NCI-H82 treated with DMSO at 0.1 percent for 48 hours (cell line): ENCODE results near the gene PYGM.

Experiments
- DNase-seq: peaks from one replicate; lab custom pipeline; 2025; ENCODE audit not compliant: unreplicated experiment; lab: John Stamatoyannopoulos, UW

PYGM gene

GRCh38 chr11:64739871-64740270 is 19.9 kb downstream of the PYGM start:
- no peak for DNase-seq

- no peak for DNase-seq
Measured at GRCh38 chr11:64736654-64737053, 23.1 kb downstream of the PYGM start.

- no peak for DNase-seq
Measured at GRCh38 chr11:64735725-64736259, 24.0 kb downstream of the PYGM start.

- no peak for DNase-seq
Measured at GRCh38 chr11:64734811-64735724, 24.7 kb downstream of the PYGM start.

GRCh38 chr11:64731601-64732000 is 28.2 kb downstream of the PYGM start:
- DNase-seq = no peak

- peak; percentile 51 for DNase-seq
Measured at GRCh38 chr11:64729851-64730382, 29.9 kb downstream of the PYGM start.

- DNase-seq = no peak
Measured at GRCh38 chr11:64728757-64729365, 30.9 kb downstream of the PYGM start.

GRCh38 chr11:64726867-64727530 is 32.8 kb downstream of the PYGM start:
- no peak for DNase-seq

GRCh38 chr11:64726211-64726641 is 33.5 kb downstream of the PYGM start:
- DNase-seq = no peak

- DNase-seq = no peak
Measured at GRCh38 chr11:64724863-64725532, 34.8 kb downstream of the PYGM start.

GRCh38 chr11:64723907-64724862 is 35.6 kb downstream of the PYGM start:
- DNase-seq = no peak

- DNase-seq = peak; percentile 30
Measured at GRCh38 chr11:64723117-64723906, 36.5 kb downstream of the PYGM start, which contains the start of gene NRXN2. Gene NRXN2 (minus strand): TSS chr11:64723197. CDS start chr11:64713699, 9,498 bp downstream.

GRCh38 chr11:64722141-64723065 is 37.4 kb downstream of the PYGM start:
- no peak for DNase-seq

- DNase-seq = no peak
Measured at GRCh38 chr11:64721359-64721699, 38.4 kb downstream of the PYGM start.

- no peak for DNase-seq
Measured at GRCh38 chr11:64720640-64721358, 39.0 kb downstream of the PYGM start.

- DNase-seq = no peak
Measured at GRCh38 chr11:64720167-64720566, 39.6 kb downstream of the PYGM start.

- no peak for DNase-seq
Measured at GRCh38 chr11:64719406-64719805, 40.4 kb downstream of the PYGM start.
